Stimulated activated CD4-positive, alpha-beta T cell treated with anti-CD3 and anti-CD28 coated beads, Interleukin-4, amount 100 ng/mL, for 24 hours (primary cell): ENCODE data around the gene SCMH1.
A peak's percentile ranks its signal among the peaks of the same experiment; 100 is the strongest.
"Not testable (repeated sequence)": the region's sequence is repeated elsewhere in the genome, so short reads cannot be mapped to it uniquely, and the experiment has no call there.

Experiments
- DNase-seq: peaks from one replicate; pipeline ENCODE4 v3.0.0-alpha.2; 2020

SCMH1 gene

DNA sequence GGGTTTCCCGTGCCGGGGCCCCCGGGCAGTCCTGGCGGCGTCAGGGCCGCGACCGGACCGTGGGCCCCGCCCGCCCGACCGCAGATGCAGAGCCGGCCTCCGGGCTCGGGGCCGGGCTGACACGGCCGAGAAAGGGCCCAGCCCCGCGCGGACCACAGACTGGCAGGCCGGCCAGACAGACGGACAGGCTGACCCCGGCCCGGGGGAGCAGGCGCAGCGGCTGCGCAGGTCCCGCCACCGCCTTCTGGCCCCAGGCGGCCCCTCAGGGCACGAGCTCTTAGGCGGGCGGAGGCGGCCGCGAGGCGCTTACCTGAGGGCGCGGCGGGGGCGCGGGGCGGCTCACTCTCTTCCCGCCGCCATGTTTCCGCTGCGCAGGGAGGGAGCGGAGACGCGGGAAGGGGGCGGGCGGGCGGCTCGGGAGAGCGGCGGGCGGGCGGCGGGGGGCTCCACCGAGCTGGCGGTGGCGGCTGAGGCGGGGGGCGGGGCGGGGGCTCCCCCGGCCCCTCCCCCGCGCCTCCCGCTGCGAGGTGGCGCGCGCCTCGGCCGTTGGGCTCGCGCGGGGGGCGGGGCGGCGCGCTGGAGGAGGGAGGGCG lies at the start of gene SCMH1:
Gene SCMH1, minus strand, starts transcription at position 558 of the 593 bp plus-strand sequence. CDS start 56,173 bp downstream, outside the sequence.
- DNase-seq = peak; percentile 47

- DNase-seq = no peak
Measured at GRCh38 chr1:41291195-41291594, 49.1 kb upstream of the SCMH1 start.

- DNase-seq = no peak
Measured at GRCh38 chr1:41289196-41289595, 47.1 kb upstream of the SCMH1 start.

DNA sequence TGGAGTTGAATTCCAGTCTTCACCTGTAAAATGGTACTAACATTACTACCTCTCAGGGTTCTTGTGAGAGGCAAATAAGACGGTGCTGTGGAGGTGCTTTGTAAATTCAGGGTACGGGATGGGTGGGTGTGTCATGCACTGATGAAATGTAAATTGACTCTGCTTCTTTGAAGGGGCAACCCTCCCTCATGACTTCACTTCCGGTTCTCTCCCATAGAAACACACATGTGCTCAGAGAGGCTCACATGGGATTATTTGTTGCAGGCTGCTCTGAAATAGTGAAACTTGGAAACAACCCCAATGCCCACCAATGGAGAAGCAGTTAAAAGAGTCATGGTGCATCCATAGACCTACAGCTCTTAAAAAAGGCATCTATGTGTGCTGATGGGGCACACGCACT lies 44.9 kb upstream of the SCMH1 start:
- no peak for DNase-seq

GRCh38 chr1:41286486-41286885 lies 44.4 kb upstream of the SCMH1 start:
- no peak for DNase-seq

- DNase-seq = no peak
Measured at GRCh38 chr1:41285818-41286217, 43.7 kb upstream of the SCMH1 start.

DNA sequence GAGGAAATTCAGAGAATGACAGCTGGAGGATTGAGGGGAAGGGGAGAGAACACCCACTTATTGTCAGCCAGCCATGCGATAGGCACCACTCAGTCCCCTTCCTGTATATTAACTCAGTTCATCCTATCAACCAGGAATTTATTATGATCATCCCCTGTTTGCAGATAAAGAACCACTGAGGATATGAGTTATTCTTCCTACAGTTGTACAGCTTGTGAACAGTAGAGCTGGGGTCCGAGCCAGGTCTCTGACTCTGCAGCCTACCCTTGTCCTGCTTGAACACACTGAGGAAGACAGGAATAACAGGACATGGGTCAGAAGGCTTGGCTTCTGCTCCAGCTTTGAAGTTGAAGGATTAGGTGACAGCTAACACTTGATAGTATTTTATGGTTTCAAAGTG lies 42.0 kb upstream of the SCMH1 start:
- DNase-seq = no peak

DNA sequence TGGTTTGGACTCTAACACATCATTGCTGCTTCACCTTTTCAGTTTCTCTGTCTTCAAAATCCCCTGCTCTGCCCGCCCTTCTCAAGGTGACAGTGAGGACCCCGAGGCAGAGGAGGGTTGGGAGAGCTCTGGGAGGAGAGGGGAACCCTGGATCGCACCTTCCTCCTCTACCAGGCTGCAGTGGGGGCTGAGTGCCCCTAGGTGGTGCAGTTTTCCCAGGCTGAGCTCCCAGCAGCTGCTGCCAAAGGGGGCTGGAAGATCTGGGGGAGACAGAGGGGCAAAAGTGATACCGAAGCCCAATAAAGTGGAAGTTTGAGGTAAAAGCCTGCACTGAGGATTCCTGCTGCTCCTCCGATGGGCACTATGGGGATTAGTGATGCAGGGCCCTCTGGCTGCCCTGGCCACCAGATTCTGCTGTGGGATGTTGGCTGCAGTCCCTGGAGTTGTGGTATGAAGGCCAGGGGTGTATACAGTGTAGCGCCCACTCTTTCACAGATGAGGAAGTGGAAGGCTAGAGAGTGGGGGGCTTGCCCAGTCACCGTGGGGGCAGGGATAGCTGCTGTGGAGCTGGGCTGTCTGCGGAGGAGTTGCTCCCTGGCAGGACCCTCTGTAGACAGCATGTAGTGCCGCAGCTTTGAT lies 40.7 kb upstream of the SCMH1 start:
- peak; percentile 25 for DNase-seq

DNA sequence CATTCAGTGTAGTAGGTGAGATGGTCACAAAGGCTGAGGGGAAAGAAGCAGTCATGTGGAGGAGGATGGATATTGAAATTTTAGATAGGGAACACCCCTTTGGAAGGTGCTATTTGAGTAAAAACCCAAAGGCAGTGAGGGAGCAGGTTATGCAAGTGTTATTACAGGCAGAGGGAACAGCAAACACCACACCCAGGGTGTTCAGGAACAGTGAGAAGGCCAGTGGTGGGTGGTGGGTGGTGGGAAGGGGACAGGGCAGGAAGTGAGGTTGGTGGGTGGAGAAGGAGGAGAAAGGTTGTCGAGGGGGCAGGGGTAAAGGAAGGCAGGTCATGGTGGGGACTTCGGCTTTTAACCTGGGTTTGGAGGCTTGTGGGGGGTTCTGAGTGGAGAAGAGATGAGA lies 39.2 kb upstream of the SCMH1 start:
- DNase-seq = no peak

DNA sequence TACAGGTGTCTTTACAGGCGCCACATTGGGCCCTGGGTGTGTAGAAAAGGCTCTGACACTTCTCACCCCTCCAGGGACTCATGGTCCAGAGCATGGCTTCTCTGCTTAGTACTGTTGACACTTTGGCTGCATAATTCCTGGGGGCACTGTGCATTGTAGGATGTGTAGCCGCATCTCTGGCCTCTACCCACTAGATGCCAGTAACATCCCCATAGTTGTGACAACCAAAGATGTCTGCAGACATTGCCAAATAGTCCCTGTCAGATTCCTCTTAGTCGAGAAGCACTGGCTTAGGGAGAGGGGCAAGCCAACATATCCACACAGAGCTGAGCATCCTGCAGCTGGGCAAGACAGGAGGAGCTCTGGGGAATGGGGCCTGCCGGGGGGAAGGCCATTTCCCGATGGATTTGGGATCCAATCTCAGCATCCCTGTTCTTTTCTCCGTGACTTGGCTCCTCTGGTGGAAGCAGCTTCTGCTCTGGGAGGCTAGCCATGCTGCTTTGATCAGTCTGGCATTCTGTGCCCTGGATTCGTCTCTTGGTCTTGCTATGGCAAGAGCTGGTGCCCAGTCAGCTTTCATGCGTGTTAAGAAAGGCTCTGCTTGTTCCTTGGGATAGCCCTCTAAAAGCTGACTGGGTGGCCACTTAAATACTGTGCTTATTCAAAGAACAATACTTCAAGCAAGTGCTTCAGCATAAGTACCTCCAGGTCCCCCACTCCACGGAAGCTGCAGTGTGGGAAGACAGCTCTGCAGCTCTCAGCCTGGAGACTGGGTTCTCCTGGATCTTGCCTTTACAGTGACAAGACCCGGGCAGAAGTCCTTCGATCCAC lies 38.3 kb upstream of the SCMH1 start:
- no peak for DNase-seq

GRCh38 chr1:41278076-41278475 lies 36.0 kb upstream of the SCMH1 start:
- no peak for DNase-seq

DNA sequence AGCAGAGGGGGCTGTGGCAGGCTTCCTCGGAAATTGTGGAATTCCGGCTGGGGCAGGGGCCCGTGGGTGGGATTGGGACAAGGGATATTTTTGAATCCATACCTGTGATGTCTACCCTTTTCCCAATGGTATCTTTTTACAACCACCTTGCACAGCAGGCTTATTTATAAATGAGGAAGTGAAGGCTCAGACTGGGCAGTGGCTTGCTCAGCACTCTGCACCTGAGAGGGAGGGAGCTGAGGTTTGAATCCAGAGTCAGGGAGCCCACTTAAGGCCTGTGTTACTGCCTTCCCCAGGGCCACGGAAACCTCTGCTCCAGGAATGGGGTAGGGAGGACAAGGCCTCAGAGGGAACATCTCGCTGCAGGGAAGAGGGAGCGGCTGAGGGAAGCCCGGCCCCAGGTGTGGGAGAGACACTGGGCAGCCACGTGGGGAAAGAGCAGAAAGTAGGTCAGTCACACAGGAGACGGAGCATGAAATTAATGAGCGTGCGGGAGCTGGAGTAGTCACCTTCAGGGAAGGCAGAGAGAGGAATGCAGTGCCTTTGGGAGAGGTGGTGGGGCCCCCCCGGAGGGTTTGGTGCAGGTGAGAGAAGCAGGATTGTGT lies 35.4 kb upstream of the SCMH1 start:
- no peak for DNase-seq

DNA sequence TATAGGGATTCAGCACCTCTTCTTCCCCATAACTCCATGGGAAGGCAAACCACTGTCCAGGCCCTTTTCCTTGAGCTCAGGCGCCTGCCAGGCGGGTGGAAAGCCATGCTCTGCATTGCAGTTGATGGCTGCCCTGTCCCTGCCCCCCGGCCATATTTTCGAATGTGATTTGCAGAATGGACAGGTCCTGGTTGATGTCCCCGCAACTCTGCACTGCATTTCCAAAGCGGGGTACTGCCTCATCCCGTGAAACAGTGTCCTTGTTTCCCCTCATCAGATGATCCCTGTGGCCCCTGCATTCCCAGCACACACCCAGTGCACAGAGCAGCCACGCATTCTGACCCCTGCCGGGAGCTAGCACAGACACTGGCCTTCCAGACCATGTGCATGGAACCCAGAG lies 33.7 kb upstream of the SCMH1 start:
- no peak for DNase-seq

DNA sequence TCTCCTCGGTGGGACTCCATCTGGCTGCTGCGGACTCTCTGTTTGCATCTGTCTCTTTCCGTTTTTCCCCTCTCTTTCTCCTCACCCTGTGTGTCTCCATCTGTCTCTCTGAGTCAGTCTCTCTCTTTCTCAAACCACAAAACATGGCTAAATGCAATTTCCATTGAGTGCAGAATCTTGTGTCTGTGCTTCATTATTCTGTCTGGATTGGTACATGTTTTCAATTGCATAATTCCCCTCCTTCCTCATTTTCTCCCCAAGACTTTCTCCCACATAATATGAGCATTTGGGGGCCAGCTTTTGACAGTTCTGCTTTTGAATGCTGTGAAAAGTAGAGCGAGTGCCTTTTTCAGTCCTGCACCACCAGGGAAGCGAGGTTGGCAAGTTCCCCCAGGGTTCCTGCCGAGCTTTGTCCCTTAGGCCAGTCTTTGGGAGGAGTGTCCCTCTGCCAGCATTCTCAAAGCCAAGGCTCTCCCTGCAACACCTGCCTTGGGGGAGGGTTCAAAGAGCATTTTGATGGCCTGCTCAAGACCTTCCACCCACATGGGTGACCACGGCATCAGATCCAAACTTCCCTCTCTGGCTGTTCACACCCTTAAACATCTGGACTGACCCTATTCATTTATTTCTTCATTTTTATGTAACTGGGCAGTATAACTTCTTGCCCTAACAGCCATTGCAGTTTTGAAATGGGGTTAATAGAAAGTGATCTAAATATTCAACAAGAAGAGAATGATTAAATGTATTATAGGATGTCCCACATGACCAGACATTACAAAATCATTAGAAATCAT lies 32.8 kb upstream of the SCMH1 start:
- DNase-seq = no peak

- no peak for DNase-seq
Measured at GRCh38 chr1:41272601-41273000, 30.5 kb upstream of the SCMH1 start.

DNA sequence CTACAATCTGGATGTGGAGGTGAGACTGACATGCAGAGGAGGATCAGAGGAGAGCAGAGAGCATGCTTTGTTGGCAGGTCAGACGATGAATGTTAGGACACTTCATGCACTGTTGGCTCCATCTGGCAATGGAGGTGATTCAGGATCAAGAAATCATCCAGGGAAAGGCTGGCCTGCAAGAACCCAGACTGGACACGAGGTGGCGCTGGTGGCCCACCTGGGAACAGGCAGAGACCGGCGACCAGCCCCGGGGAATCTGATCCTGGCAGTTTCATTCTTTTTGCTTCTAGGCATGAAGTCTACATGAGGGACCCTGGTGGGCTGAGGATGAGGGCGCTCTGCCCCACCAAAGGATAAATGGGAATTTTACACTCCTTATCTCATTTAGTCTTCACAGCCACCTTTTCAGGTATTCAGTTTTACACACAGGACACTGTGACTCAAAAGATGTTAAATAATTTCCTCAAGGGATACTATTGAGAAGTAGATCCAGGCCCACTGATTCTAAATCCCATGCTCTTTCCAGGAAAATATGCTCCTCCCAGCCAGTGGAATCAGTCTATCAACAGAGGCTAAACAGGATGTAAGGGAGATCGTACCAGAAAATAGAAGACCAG lies 26.2 kb upstream of the SCMH1 start:
- DNase-seq = peak; percentile 72

GRCh38 chr1:41261926-41262618 lies 20.0 kb upstream of the SCMH1 start:
- no peak for DNase-seq

- DNase-seq = no peak
Measured at GRCh38 chr1:41260768-41261167, 18.7 kb upstream of the SCMH1 start.

DNA sequence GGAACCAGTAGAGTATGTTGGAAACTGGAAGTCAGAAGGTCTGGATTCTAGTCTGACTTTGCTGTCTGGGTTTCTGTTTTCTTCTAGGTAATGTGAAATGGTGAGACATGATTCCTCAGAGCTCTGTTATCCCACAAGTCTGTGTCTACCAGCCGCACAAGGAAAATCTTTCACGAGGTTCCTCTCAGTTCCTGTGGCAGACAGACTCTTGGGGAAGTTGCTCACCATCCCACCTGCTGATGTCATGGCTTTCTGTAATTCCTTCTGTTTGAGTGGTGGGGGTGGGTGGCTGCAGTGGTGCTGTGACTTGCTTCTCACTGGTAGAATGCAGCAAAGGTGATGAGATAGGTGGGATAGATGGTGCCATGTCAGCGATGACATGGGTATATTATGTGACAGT lies 17.1 kb upstream of the SCMH1 start:
- no peak for DNase-seq

- no peak for DNase-seq
Measured at GRCh38 chr1:41255978-41256377, 13.9 kb upstream of the SCMH1 start.

DNA sequence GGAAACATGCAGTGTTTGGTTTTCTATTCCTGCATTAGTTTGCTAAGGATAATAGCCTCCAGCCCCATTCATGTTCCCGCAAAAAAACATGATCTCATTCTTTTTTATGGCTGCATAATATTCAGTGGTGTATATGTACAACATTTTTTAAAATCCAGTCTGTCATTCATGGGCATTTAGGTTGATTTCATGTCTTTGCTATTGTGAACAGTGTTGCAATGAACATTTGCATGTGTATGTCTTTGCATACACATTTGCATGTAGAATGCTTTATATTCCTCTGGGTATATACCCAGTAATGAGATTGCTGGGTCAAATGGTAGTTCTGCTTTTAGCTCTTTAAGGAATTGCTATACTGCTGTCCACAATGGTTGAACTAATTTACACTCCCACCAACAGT lies 9.0 kb upstream of the SCMH1 start:
- not testable (repeated sequence) for DNase-seq

DNA sequence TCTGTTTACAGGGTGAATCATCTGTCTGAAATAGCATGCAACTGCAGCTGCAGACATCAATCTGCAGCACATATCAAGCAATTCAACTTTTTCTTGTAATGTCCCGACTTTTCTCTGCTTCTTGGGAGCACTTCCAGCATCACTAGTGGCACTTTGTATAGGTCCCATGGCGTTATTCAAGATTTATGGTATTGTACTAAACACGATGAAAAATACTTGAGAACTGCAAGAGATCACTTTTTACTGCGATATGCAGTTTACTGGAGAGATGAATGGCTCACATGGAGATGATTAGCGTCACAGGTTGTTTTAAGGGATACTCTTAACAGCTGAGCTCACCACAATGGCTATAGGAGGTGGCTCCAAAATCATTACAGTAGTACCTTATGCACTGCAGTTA lies 7.2 kb upstream of the SCMH1 start:
- DNase-seq = no peak
